ENCODE results near the gene EDN1. TPM values are rescaled to one million over a fixed set of nuclear protein-coding genes. Genes with fewer than 3 reads are reported as not detected.

EDN1 gene
- total RNA-seq, 4 donors from 2014 or later, result 3.6 to 23.2 (median 14.2) TPM

DNA sequence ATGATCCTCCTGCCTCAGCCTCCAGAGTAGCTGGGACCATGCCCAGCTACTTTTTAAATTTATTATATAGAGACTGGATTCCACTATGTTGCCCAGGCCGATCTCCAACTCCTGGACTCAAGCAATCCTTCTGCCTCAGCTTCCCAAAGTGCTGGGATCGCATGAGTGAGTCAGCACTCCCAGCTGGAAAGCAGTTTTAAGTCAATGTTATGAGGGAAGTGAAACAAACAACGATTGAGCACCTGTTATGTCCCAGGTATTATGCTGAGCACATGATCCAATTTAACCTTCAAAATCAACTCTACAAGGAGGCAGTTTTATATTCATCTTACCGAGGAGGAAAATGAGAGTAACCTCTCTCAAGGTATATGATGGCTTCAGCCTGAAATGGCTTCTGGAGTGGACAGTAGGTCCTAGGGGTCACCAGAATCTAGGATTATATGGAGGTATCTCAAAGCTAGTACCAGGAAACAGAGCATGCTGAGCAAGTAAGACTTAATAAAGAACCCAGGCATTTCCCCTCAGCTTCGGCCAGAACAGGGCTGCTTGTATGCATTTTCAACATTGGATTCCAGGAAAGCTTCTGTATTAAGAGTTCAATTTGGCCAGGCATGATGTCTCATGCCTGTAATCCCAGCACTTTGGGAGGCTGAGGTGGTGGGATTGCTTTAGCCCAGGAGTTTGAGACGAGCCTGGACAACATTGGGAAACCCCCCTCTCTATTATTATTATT lies 55.0 kb downstream of the EDN1 start:
- H3K4me1 ChIP-seq, result peaks cover 4 to 54% (median 32%) of the 10 kb centered on the region in 4 donors
- intact Hi-C loops (cut with DNase I; ENCODE audit: low total_unique reads), result no loop called here

DNA sequence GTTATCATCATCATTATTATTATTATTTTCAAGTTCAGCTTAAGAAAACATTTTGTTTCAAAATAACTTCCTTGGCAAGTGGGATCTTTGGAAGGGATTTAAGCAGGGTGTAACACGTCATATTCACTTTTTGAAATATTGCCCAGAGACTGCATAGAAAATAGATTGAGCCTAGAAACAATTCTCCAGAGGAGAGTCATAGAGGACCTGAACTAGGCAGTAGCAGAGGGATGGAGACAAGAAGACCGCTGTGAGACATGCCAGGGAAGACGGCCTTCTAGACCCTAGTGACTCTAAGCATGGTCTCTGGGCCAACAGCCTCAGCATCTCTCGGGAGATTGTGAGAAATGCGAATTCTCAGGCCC lies 55.5 kb downstream of the EDN1 start:
- H3K4me3 ChIP-seq, result no peak overlapping the region
- DNase-seq, result no peak
- H3K27me3 ChIP-seq, result no peaks in the 10 kb centered on the region
- in situ Hi-C loops (cut with MboI; ENCODE audit: low pct_ligation_motif_present in 1 of 4, low pct_unique_long_range_greater_than_20kb in 1 of 4, low sequenced_read_pairs in 3 of 4), result no loop called here
- intact Hi-C loops (cut with DNase I; ENCODE audit: low total_unique reads), result no loop called here
- no peak for TF ChIP-seq EP300 (IDR thresholded peaks at IDR 0.05; ENCODE audit: low read depth)
- no peak for TF ChIP-seq POLR2AphosphoS5 (IDR thresholded peaks at IDR 0.05)
- no peak for TF ChIP-seq POLR2A (IDR thresholded peaks at IDR 0.05)
- TF ChIP-seq, protein P1, sequence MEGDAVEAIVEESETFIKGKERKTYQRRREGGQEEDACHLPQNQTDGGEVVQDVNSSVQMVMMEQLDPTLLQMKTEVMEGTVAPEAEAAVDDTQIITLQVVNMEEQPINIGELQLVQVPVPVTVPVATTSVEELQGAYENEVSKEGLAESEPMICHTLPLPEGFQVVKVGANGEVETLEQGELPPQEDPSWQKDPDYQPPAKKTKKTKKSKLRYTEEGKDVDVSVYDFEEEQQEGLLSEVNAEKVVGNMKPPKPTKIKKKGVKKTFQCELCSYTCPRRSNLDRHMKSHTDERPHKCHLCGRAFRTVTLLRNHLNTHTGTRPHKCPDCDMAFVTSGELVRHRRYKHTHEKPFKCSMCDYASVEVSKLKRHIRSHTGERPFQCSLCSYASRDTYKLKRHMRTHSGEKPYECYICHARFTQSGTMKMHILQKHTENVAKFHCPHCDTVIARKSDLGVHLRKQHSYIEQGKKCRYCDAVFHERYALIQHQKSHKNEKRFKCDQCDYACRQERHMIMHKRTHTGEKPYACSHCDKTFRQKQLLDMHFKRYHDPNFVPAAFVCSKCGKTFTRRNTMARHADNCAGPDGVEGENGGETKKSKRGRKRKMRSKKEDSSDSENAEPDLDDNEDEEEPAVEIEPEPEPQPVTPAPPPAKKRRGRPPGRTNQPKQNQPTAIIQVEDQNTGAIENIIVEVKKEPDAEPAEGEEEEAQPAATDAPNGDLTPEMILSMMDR (IDR thresholded peaks at IDR 0.05), result no peak
- H3K36me3 ChIP-seq, result no peaks in the 10 kb centered on the region
- no peaks in the 10 kb centered on the region for H3K9me3 ChIP-seq
- 75 to 84% methylated on average over 5 of the region's 5 CpGs for WGBS, 2 donors (ENCODE audit: low coverage in 1 of 2)
- no peak overlapping the region for H3K27ac ChIP-seq
- H3K4me1 ChIP-seq, result peaks cover 4 to 58% (median 32%) of the 10 kb centered on the region in 4 donors

More for the DNA sequence above, 55.0 kb downstream of the EDN1 start:
- Histone ChIP-seq H3K27me3 (no peaks in the 10 kb centered on the region), H3K27ac (no peak overlapping the region), H3K4me3 (no peak overlapping the region), H3K36me3 (no peaks in the 10 kb centered on the region), H3K9me3 (no peaks in the 10 kb centered on the region)
- DNase-seq, result no peak
- in situ Hi-C loops (cut with MboI; ENCODE audit: low pct_ligation_motif_present in 1 of 4, low pct_unique_long_range_greater_than_20kb in 1 of 4, low sequenced_read_pairs in 3 of 4), result no loop called here
- TF ChIP-seq POLR2A (IDR thresholded peaks at IDR 0.05) (no peak), POLR2AphosphoS5 (IDR thresholded peaks at IDR 0.05) (no peak), EP300 (IDR thresholded peaks at IDR 0.05; ENCODE audit: low read depth) (no peak)
- TF ChIP-seq, protein P1 (IDR thresholded peaks at IDR 0.05), result no peak
- 60 to 62% methylated on average over 5 to 6 of the region's 6 CpGs for WGBS, 2 donors (ENCODE audit: low coverage in 1 of 2)

Small RNA genes within 50 kb of the gene (small RNA-seq; reads per million reads assigned to genes)
- gene SUMO2P12, result 0 reads per million in 4 donors
